Stimulated activated CD8-positive, alpha-beta memory T cell treated with anti-CD3 and anti-CD28 coated beads, Interleukin-4, amount 100 ng/mL, for 4 hours (primary cell): ENCODE measurements around the gene GPN1.
"Not testable (repeated sequence)": the region's sequence is repeated elsewhere in the genome, so short reads cannot be mapped to it uniquely, and the experiment has no call there.

ENCODE experiments used
- DNase-seq, 2 donors: peaks; one replicate each; pipeline ENCODE4 v3.0.0-alpha.2; 2020; ENCODE audit warnings: low read depth in 2 of 2, low spot score in 1 of 2

GPN1 gene

DNA sequence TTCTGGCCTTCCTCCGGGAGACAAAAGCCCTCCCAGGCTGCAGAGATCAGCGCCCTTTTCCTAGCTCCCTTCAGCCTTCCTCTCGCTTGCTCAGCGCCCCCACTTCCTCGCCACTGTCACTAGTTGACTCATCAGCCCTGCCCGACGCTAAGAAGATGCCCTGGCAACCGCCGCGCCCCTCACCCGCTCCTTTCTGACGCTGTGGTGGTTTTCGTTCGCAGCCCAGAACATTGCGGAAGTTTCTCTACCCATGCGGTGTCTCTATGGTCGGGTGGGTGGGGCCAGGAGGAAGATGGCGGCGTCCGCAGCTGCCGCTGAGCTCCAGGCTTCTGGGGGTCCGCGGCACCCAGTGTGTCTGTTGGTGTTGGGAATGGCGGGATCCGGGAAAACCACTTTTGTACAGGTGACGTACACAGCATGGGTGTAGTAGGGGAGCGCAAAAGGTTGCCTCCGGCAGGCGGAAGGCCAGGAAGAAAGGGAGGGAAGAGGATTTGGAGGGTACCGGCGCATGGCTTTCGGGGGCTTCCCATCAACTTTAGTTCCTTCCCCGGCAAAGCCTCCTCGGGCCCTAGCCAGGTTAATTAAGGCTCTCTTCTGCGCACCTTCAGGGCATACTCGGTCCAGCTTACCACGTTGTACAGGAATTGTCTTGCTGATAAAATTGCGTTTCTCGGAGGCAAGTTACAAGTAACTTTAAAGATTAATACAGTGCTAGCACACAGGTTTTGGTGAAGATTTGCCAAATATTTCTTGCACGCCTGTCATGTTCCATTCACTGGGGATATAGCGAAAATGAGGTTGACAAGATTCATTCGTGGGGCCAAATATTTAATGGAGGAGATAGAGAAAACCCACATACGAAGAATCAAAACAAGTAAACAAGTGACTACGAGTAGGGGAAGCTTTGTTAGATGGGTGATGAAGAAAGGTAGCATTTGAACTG lies at the start of gene GPN1, which contains the start of gene CCDC121:
Gene GPN1, plus strand, starts transcription at position 284 of the 943 bp plus-strand sequence. Its CDS starts 9 bp downstream, at position 293.
Gene CCDC121, minus strand, starts transcription at position 246 of the 943 bp plus-strand sequence. CDS start 1,213 bp downstream, outside the sequence.
- peak; percentile 86 to 93 for DNase-seq

- DNase-seq: no peak
Measured at GRCh38 chr2:27581417-27582128, 47.3 kb upstream of the GPN1 start.

DNA sequence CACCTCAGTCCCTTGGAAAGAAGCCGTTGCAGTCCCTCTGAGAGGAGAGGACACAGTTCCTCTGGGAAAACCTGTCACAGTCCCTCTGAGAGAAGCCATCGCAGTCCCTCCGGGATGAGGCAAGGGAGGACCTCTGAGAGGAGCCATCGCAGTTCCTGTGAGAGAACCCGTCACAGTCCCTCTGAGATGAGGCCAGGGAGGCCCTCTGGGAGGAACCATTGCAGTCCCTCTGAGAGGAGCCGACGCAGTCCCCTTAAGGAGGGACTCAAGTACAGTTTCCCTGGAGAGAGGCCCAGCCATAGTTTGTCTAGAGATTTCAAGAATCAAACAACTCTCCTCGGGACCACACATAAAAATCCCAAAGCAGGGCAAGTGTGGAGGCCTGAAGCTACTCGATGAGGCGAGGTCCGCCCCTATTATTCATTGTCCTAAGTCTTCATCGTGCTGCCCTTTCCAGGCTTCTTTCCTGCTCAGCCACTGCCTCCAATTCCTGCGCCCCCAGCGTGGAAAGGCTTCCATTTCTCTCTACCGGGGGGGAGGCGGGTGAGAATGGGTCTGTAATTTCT lies 46.6 kb upstream of the GPN1 start:
- DNase-seq: no peak

DNA sequence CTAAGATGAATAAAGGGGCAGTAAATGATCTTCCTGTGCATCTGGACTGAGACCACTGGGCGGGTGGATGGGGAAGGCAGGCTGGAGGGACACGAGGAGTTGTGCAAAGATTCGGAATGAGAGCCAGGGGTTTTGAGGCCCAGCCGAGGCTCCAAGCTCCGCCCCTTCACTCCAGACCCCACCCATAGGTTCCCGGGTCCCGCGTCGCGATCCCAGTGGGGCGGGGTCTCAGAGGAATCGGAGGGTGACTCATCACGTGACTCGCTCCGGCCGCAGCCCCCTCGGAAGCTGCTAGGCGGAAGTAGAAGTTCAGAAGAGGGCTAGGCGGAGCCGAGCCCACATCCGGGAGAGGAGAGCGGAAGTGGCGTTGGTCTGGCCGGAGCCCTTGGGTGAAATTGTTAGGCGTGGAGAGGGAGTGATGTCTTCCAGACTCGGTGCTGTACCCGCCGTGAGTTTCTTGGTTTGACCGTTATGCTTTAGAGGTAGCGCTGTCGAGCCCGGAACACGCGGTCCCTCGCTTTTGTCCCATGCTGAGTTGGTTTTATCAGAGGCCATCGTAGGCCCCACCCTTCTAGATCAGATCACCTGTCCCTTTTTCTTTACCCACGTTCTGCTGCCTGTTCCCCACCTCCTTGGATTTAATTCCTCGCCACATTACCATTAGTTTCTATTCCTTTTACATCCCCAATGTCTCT lies 46.0 kb upstream of the GPN1 start, which contains the start of gene ZNF512:
Gene ZNF512, plus strand, starts transcription at position 348 of the 695 bp plus-strand sequence. Its CDS starts 71 bp downstream, at position 419.
- peak; percentile 41 to 66 for DNase-seq

- no peak for DNase-seq
Measured at GRCh38 chr2:27583390-27583915, 45.4 kb upstream of the GPN1 start.

DNA sequence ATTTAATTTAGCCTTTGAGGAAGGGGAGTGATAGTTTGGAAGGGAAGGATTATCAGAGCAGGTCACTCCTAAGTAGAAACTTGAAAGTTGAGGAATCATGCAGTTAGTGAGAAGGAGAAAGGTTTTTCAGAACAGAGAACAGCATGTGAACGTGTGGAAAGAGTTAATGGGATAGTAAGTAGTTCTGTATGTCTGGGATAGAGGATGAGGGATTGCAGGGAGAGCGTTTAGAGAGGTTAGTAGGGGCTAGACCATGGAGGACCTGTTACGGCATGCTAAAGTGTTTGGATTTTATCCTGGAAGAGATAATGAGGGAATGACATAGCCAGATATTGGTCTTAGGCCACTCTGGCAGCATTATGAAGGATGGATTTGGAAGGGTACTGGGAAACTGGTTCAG lies 44.3 kb upstream of the GPN1 start:
- DNase-seq: no peak

DNA sequence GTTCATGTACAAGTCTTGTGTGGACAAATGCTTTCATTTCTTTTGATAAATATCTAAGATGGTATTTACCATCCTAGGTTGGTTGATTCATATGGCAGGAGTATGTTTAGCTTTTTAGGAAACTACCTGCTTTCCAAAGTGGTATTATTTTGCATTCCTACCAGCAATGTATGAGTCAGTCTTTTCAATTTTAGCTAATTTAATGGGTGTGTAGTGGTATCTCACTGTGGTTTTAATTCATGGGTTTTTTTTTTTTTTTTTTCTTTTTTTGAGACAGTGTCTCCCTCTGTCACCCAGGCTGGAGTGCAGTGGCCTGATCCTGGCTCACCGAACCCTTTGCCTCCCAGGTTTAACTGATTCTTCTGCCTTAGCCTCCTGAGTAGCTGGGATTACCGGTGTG lies 41.8 kb upstream of the GPN1 start:
- no peak for DNase-seq

DNA sequence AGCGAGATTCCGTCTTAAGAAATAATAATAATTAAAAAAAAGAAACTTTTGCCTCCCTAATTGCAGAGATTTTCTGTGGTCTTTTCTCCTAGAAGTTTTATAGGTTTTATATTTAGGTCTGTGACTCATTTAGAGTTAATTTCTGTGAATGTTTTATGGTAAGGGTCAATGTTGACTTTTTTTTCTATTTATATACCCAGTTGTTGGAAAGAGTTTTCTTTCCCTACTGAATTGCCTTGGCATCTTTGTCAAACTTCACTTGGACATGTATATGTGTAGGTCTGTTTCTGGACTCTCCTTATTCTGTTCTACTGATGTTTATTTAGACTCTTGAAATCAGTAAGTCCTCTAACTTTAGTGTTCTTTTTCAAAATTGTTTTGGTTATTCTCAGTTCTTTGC lies 40.5 kb upstream of the GPN1 start:
- DNase-seq: no peak

DNA sequence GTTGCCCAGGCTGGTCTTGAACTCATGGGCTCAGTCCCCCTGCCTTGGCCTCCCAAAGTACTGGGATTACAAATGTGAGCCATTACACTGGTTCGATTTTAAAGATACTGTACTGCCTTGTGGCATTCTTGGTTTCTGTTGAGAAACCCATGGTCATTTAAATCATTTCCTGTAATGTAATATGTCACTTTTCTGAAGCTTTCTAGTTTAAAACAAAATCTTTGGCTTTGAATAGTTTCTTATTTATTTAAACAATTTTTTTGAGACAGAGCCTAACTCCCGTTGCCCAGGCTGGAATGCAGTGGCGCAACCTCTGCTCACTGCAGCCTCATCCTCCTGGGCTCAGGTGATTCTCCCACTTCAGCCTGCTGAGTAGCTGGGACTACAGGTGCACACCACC lies 37.1 kb upstream of the GPN1 start:
- DNase-seq: no peak

DNA sequence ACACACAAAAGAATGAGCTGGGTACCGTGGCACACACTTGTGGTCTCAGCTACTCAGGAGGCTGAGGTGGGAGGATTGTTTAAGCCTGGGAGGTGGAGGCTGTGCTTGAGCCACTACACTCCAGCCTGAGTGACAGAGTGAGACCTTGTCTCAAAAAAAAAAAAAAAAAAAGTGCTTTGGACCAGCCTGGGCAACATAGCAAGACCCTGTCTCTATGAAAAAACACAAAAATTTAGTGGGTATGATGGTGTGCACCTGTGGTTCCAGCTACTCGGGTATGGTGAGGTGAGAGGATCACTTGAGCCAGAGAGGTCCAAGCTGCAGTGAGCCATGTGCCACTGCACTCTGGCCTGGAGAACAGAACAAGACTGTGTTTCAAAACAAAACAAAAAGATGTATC lies 35.6 kb upstream of the GPN1 start:
- no peak for DNase-seq

GRCh38 chr2:27594020-27594703 lies 34.7 kb upstream of the GPN1 start:
- DNase-seq: not testable (repeated sequence)

DNA sequence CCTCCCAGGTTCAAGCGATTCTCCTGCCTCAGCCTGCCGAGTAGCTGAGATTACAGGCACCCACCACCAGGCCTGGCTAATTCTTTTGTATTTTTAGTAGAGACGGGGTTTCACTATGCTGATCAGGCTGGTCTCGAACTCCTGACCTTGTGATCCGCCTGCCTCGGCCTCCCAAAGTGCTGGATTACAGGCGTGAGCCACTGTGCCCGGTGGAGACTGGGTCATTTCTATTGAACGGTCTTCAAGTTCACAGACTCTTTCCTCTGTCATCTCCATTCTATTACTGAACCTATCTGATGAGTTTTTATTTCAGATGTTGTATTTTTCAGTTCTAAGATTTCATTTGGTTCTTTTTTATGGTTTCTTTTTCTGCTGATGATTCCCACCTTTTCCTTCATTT lies 33.4 kb upstream of the GPN1 start:
- DNase-seq: not testable (repeated sequence)

GRCh38 chr2:27596627-27597026 lies 32.2 kb upstream of the GPN1 start:
- DNase-seq: no peak

DNA sequence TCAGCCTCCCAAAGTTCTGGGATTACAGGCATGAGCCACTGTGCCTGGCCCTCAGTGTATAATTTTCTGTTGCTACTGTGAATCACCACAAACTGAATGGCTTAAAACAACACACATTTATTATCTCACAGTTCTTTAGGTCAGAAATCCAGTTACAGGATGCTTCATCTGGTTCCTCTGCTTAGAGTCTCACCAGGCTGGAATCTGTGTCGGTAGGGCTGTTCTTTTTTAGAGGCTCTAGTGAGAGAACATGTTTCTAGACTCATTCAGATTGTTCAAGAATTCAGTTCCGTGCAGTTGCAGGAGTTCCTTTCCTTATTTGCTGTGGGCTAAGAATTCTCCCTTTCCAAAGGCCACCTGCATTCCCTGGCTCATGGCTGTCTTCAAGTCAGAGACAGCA lies 22.2 kb upstream of the GPN1 start:
- no peak for DNase-seq

GRCh38 chr2:27613985-27614384 lies 14.9 kb upstream of the GPN1 start:
- no peak for DNase-seq

- no peak for DNase-seq
Measured at GRCh38 chr2:27615316-27615715, 13.5 kb upstream of the GPN1 start.

DNA sequence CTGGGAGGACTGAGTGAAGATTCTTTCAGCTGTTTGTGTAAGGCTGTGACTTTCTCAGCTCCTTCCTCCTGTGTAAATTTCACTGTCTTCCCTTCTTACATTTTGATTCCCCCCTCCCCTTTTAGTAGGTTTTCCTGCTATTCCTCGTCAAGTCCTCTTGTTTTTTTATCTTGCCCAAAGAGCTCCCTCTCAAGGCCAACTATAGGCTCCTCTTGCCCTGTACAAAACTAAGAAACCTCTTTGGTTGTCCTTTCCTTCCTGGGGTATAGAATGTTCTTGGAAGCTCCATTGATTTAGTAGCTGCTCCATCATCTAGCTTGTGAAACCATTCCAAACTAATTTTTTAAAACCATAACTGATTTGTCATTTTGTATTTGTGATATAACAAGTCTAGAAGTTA lies 7.3 kb upstream of the GPN1 start:
- DNase-seq: no peak

- DNase-seq: no peak
Measured at GRCh38 chr2:27622921-27623384, 5.9 kb upstream of the GPN1 start.

DNA sequence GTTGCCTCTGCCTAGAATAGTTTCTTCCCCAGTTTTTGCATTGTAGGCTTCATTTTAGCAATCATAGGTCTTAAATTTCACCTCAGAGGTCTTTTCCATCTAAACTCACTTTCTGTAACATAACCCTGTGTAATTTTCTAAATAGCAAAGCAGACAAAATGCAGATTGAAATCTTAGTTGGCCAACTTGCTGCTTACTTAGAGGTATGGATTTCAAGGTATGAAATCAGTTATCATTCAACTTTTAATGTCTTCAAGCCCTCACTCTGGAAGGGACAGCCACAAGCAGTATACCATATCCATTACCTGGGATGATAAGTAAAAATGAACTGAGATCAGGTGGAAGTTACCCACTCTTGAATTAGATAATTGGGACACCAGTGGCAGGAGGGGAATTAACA lies 3.9 kb upstream of the GPN1 start:
- DNase-seq: no peak

- DNase-seq: not testable (repeated sequence)
Measured at GRCh38 chr2:27626323-27626722, 2.5 kb upstream of the GPN1 start.
